IPS-15b (cell line): ENCODE results near the gene DZIP1L.

Experiments used
- H3K27me3 ChIP-seq: one replicate; pipeline ENCODE4 v1.6.1; 2013; ENCODE audit warnings: low read length; ENCODE audit not compliant: control insufficient read depth, insufficient read depth
- H3K36me3 ChIP-seq: one replicate; pipeline ENCODE4 v1.6.1; 2013; ENCODE audit warnings: low read length; ENCODE audit not compliant: control insufficient read depth, insufficient read depth
- H3K4me1 ChIP-seq: one replicate; pipeline ENCODE4 v1.6.1; 2013; ENCODE audit warnings: mild to moderate bottlenecking, low read length; ENCODE audit not compliant: control insufficient read depth, insufficient read depth
- H3K4me3 ChIP-seq: one replicate; pipeline ENCODE4 v1.5.1; 2013; ENCODE audit warnings: low read depth, low read length
- H3K9ac ChIP-seq: one replicate; pipeline ENCODE4 v1.6.1; 2013; ENCODE audit warnings: low read depth, mild to moderate bottlenecking, low read length
- H3K9me3 ChIP-seq: one replicate; pipeline ENCODE4 v1.6.1; 2013; ENCODE audit warnings: mild to moderate bottlenecking, low read length; ENCODE audit not compliant: control insufficient read depth, insufficient read depth

The DZIP1L gene

DNA sequence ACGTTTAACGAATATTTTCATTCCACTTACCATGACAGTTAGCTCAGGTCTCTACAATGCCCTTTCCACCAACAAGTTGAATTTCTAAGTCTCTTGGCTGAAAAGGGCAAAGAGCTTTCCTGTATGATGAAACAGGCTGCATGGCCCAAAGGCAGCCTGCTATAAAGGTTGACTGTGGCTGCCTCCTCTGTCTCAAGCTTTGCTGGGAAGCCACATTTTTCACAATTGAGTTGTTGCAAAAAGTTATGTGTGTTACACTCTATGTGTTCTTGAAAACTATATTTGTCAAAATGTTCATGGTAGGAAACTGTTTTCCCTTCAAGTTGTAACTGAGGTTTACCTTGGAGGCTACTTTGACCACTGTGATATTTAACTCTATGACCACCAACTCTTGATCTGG, 49.5 kb downstream of the DZIP1L start:
- Histone ChIP-seq H3K4me3 (no peak overlapping the region), H3K9me3 (no peaks in the 10 kb centered on the region), H3K27me3 (no peaks in the 10 kb centered on the region), H3K4me1 (no peaks in the 10 kb centered on the region), H3K9ac (no peak overlapping the region), H3K36me3 (peaks cover 14% of the 10 kb centered on the region)

DNA sequence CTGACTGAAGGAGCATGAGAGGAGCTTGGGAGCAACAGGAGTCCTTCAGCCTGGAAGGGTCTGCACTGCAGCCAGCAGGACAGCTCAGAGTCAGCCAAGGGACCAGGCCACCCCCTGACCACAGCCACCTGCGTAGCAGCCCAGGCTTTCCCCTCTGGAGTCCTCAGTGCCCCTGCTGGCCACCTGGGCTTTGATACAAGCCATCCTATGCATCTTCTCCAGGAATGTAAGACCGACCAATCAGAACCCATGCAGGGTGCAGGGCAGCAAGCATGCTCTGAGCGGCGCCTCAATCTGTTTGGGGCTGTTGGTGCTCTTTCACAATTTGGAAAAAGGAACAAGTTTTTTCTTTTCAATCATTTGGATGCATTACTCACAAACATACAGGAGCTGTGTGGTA, 52.0 kb downstream of the DZIP1L start:
- Histone ChIP-seq H3K4me1 (peaks cover 3% of the 10 kb centered on the region), H3K4me3 (no peak overlapping the region), H3K36me3 (peaks cover 14% of the 10 kb centered on the region), H3K9ac (no peak overlapping the region), H3K9me3 (no peaks in the 10 kb centered on the region), H3K27me3 (no peaks in the 10 kb centered on the region)

DNA sequence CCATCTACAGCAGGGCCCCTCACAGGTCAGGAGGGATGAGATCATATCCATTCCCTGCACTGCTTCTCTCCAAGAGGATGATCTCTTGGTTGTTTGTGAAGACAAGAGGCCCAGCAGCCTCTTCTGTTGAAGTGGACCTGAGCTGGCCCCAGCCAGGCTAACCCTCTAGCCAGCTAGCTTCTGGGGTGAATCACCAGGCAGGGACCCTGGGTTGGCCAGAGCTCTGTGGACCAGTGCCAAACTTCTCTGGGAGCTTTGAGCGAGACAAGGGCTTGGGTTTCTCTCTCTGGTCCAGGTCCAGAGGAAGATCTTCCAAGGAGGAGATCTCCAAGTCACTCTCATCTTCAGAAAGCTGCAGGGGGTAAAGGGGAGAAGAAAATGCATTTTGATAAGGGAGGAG, 52.8 kb downstream of the DZIP1L start:
- H3K27me3 ChIP-seq: no peaks in the 10 kb centered on the region
- H3K4me3 ChIP-seq: no peak overlapping the region
- H3K4me1 ChIP-seq: peaks cover 3% of the 10 kb centered on the region
- H3K9ac ChIP-seq: no peak overlapping the region
- H3K9me3 ChIP-seq: no peaks in the 10 kb centered on the region
- peaks cover 14% of the 10 kb centered on the region for H3K36me3 ChIP-seq

DNA sequence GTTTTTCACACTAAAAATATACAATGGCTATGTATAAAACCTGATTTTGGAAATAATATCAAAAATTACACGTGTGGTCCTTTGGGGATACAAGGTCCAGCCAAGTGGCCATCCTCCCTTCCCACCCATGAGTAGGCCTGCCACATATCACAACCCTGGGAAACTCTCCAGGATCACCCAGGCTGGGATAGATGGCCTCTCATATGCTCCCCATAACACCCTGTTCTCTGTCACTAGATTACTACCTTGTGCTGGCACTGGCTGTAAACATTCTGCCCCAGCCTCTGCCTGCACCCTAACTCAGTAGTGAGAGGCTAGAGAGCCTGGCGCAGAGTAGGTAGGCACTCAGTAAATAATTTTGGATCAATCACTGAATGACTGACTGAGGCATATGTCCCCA, 53.4 kb downstream of the DZIP1L start:
- Histone ChIP-seq H3K36me3 (peaks cover 14% of the 10 kb centered on the region), H3K27me3 (no peaks in the 10 kb centered on the region), H3K4me3 (no peak overlapping the region), H3K9ac (no peak overlapping the region), H3K9me3 (no peaks in the 10 kb centered on the region), H3K4me1 (peaks cover 3% of the 10 kb centered on the region)

DNA sequence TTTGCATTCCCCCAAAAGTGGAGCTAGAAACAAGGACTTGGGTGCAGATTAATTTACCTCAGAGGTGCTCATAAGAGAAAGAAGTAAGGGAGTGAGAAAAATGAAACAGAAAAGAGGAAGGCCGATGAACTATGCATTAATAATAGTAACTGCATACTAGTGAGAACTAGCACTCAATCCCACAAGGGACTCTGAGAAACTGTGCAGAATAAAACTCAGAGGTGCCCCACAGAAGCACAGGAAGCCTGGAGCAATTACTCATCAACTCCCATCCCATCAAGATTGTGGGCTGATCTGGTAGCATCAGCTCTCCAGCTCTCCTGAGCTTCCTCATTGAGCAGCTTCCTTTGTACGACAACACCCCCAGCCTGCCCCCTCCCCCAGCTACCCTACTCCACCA, 54.6 kb downstream of the DZIP1L start:
- Histone ChIP-seq H3K36me3 (peaks cover 10% of the 10 kb centered on the region), H3K4me3 (no peak overlapping the region), H3K27me3 (no peaks in the 10 kb centered on the region), H3K9me3 (no peaks in the 10 kb centered on the region), H3K4me1 (peaks cover 3% of the 10 kb centered on the region), H3K9ac (no peak overlapping the region)

DNA sequence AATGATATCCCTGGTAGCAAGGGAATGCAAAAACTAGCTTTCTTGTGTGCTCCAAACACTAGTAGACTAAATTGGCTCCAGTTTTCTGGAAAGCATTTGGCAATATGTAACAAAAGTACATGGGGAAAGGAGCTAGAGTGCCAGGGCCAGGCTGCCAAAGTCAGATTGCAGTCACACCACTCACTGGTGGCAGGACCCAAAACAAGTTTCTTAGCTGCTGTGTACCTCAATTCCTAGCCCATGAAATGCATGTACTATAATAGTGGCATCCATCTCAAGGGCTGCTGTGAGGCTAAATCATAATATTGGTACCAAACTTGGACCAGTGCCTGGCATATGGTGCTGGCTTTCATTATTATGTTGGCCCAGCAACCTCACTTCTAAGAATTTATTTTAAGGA, 56.1 kb downstream of the DZIP1L start:
- no peaks in the 10 kb centered on the region for H3K27me3 ChIP-seq

DNA sequence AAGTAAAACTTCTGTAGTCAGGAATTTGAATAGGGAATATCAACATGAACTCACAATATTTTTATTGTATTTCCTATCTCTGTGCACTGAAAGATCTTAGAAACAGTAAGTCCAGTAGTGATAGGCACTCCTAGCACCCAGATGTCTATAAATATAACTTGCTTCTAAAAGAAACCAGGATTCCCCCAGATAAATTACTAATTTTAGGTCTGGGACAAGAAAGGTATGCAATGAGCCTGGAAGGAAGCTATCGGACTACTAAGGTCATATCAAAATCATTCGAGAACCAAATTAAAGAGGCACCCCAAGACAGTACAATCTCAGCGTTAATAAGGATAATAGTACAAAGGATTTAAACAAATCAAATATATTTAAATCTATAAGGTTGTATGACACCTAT, 58.0 kb downstream of the DZIP1L start:
- Histone ChIP-seq H3K27me3 (no peaks in the 10 kb centered on the region), H3K4me3 (no peak overlapping the region), H3K36me3 (peaks cover under 1% of the 10 kb centered on the region), H3K9ac (no peak overlapping the region), H3K4me1 (peaks cover 3% of the 10 kb centered on the region), H3K9me3 (no peaks in the 10 kb centered on the region)

More for the DNA sequence above, 56.1 kb downstream of the DZIP1L start:
- no peak overlapping the region for H3K9ac ChIP-seq
- peaks cover 3% of the 10 kb centered on the region for H3K4me1 ChIP-seq
- no peak overlapping the region for H3K4me3 ChIP-seq
- peaks cover 8% of the 10 kb centered on the region for H3K36me3 ChIP-seq
- no peaks in the 10 kb centered on the region for H3K9me3 ChIP-seq

DNA sequence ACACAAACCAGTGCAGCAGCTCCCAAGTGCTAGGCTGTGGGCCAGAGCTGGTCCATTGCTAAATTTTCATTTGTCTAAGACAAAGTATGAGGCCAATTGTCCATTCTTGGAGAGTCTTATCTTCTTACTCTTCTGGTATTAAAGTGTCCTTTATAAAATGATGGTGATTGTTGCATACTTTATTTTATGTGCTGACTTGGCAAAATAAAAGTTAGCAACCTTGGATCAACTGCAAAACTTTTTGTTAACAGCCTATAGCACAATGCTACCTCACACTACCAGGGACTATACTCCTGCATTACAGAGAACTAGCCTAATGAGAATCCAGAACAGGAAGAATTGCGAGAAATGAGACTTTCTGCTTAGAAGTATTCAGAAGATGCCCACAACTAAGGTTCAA, 61.4 kb downstream of the DZIP1L start:
- no peaks in the 10 kb centered on the region for H3K9me3 ChIP-seq
- H3K4me3 ChIP-seq: no peak overlapping the region
- H3K4me1 ChIP-seq: no peaks in the 10 kb centered on the region
- no peak overlapping the region for H3K9ac ChIP-seq
- no peaks in the 10 kb centered on the region for H3K27me3 ChIP-seq
- H3K36me3 ChIP-seq: no peaks in the 10 kb centered on the region

DNA sequence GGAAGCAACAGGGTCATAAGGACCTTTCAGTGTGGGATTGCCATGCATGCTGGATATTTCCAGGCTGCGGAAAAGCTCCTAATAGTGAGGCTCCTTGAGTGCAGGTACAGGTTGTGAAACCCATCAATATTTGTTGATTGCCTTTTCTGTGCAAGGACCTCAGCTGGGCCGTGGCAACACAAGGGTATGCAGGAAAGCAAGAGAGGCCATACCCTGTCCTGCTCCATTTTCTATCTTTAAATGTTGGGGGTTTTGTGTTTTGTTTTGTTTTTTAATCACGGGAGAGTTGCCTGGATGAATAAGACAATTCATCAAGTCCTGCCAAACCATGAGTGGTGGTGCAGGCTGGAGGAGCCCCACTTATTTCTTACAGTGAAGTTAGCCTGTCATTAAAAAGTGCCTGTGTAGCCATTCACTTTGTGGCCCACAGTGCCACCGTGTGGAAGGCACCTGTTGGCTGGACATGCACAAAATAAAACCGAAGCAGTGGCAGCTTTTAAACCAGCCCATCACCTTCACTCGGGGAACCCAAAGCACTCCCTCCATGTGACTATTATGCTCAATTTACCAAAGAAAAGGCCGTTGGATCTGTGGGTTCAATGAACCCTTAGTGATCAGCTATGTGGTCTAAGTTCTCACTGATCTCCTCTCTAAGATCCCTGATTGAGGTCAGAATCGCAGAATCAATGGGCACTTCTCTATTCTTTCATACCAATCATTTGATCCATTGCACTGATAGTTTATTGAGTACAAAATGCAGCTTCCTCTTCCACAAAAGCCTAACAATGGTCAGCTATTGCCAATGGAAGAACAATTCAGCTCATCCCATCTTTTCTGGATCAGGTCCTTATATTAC, 63.2 kb downstream of the DZIP1L start:
- Histone ChIP-seq H3K36me3 (no peaks in the 10 kb centered on the region), H3K9ac (no peak overlapping the region), H3K9me3 (no peaks in the 10 kb centered on the region), H3K27me3 (no peaks in the 10 kb centered on the region), H3K4me1 (peaks cover 3% of the 10 kb centered on the region), H3K4me3 (no peak overlapping the region)

DNA sequence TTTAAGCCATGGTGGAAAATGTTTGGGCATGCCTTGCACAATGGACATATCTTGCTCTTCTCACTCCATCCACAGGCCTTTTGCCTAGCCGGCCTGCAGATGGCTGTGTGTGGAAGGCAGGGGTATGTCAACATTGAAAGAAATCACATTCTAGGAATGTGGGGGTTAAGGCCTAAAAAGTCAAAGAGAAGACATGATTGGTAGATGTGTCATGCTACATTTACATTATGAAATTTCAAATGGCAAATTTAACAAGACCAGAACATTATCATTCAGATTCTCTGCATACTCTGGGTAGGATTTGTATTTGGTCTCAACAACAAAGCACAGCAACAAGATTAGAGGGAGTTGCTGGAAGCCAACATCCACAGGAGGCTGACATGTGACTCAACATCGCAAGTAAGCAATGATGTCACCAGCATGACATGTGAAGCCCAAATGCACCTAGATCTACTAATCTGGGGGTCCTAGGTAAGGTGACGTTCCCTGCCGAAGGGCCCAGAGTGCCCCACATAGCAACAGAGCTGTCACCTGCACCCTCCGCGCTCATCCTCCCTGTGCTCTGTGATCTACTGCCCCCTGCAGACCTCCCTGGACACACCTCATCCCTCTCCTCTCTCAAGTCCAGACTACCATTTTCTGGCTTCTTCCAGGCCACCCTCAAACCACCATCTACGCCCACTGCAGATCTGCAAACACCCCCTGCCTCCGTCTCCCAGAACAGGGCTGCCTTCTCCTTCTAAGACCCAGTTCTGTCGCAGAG, 66.1 kb downstream of the DZIP1L start:
- no peaks in the 10 kb centered on the region for H3K9me3 ChIP-seq
- peaks cover 6% of the 10 kb centered on the region for H3K4me1 ChIP-seq
- no peak overlapping the region for H3K4me3 ChIP-seq
- H3K36me3 ChIP-seq: no peaks in the 10 kb centered on the region
- no peak overlapping the region for H3K9ac ChIP-seq
- no peaks in the 10 kb centered on the region for H3K27me3 ChIP-seq

DNA sequence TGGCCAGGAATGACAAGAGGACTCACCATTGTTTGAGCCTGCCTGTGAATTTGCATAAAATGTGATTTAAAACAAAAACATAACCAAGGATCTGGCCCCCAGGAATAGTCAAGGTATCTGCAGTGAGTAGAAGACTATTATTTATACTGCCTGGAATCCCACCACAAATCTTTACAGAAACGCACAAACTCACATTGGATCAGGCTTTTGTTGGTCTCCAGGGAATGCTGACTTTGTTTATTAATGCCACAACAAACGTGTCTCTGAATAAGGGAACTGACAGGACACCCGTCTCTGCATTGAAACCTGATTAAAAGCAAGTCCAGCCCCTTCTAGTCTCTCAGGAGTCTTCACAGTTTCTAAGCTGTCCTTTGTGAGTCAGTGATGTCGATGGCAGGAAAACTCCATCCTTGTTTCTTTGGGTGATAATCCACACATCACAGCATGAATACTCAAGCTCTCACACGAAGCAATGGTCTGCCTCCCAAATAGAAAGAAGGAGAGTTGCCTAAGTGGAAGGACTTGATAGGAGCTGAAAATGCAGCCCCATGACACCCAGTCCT, 67.7 kb downstream of the DZIP1L start:
- Histone ChIP-seq H3K9me3 (no peaks in the 10 kb centered on the region), H3K27me3 (no peaks in the 10 kb centered on the region), H3K36me3 (no peaks in the 10 kb centered on the region), H3K9ac (no peak overlapping the region), H3K4me1 (peaks cover 6% of the 10 kb centered on the region), H3K4me3 (no peak overlapping the region)

DNA sequence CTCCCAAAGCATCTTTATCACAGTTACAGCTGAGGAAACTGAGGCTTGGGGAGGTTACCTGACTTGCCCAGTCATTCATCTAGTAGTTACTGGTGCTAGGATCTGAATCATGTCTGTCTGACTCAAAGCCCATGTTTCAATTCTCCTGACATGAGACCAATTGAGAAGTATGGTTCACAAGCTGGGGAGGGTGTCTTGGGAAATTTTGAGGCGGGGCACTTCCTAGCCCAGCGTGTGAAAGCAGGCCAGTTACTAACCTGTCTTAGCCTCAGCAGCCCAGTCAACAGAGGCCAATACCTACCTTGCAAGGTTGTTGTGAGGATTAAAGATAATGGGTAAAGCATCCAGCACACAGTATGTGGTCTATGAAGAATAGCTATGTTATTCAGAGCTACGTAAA, 68.5 kb downstream of the DZIP1L start:
- H3K9ac ChIP-seq: no peak overlapping the region
- no peaks in the 10 kb centered on the region for H3K27me3 ChIP-seq
- H3K4me3 ChIP-seq: no peak overlapping the region
- no peaks in the 10 kb centered on the region for H3K9me3 ChIP-seq
- peaks cover 6% of the 10 kb centered on the region for H3K4me1 ChIP-seq
- H3K36me3 ChIP-seq: no peaks in the 10 kb centered on the region
